Measurements from ENCODE around the gene LOXL1.

Gene LOXL1

GRCh38 chr15:73942751-73943270 lies 16.5 kb downstream of the LOXL1 start:
- no peak for TF ChIP-seq CTCF (IDR thresholded peaks at IDR 0.05; ENCODE audit: low read depth, low read length, missing control alignments)
- in situ Hi-C loops (cut with HindIII; ENCODE audit: low sequenced_read_pairs) = no loop called here
- H3K4me3 ChIP-seq (ENCODE audit: low read depth, low read length) = no peak overlapping the region

GRCh38 chr15:73944161-73945129 lies 18.2 kb downstream of the LOXL1 start:
- DNase-seq (ENCODE audit: low read depth) = no peak
- H3K4me3 ChIP-seq (ENCODE audit: low read depth, low read length) = no peak overlapping the region
- in situ Hi-C loops (cut with HindIII; ENCODE audit: low sequenced_read_pairs) = no loop called here
- no peak for TF ChIP-seq CTCF (IDR thresholded peaks at IDR 0.05; ENCODE audit: low read depth, low read length, missing control alignments)

More at GRCh38 chr15:73942751-73943270, 16.5 kb downstream of the LOXL1 start:
- no peak for DNase-seq (ENCODE audit: low read depth)

- no peak for DNase-seq (ENCODE audit: low read depth)
- no peak for TF ChIP-seq CTCF (IDR thresholded peaks at IDR 0.05; ENCODE audit: low read depth, low read length, missing control alignments)
- no peak overlapping the region for H3K4me3 ChIP-seq (ENCODE audit: low read depth, low read length)
- in situ Hi-C loops (cut with HindIII; ENCODE audit: low sequenced_read_pairs) = no loop called here
Measured at GRCh38 chr15:73945130-73945508, 18.9 kb downstream of the LOXL1 start.

GRCh38 chr15:73946046-73946721 lies 19.9 kb downstream of the LOXL1 start:
- no peak for DNase-seq (ENCODE audit: low read depth)
- TF ChIP-seq CTCF (IDR thresholded peaks at IDR 0.05; ENCODE audit: low read depth, low read length, missing control alignments) = no peak
- in situ Hi-C loops (cut with HindIII; ENCODE audit: low sequenced_read_pairs) = no loop called here
- H3K4me3 ChIP-seq (ENCODE audit: low read depth, low read length) = no peak overlapping the region

GRCh38 chr15:73946795-73947370 lies 20.6 kb downstream of the LOXL1 start:
- no peak overlapping the region for H3K4me3 ChIP-seq (ENCODE audit: low read depth, low read length)
- TF ChIP-seq CTCF (IDR thresholded peaks at IDR 0.05; ENCODE audit: low read depth, low read length, missing control alignments) = no peak
- DNase-seq (ENCODE audit: low read depth) = no peak
- in situ Hi-C loops (cut with HindIII; ENCODE audit: low sequenced_read_pairs) = no loop called here

GRCh38 chr15:73947651-73948050 lies 21.4 kb downstream of the LOXL1 start:
- no peak for TF ChIP-seq CTCF (IDR thresholded peaks at IDR 0.05; ENCODE audit: low read depth, low read length, missing control alignments)
- H3K4me3 ChIP-seq (ENCODE audit: low read depth, low read length) = no peak overlapping the region
- in situ Hi-C loops (cut with HindIII; ENCODE audit: low sequenced_read_pairs) = no loop called here
- DNase-seq (ENCODE audit: low read depth) = no peak
